T-helper 2 cell treated with Interferon-gamma antibody and Interleukin-4, amounts not matched to agents 100 ng/mL and 5 ng/mL, for 36 hours (primary cell): ENCODE measurements around the gene TSPAN9. TPM values are rescaled to one million over a fixed set of nuclear protein-coding genes. Genes with fewer than 3 reads are reported as not detected.

Experiments used
- intact Hi-C: fragments of 100-400 bp; cut with micrococcal nuclease; formaldehyde crosslinking; loops from one replicate; pipeline ENCODE4 v1.15.1; 2023
- total RNA-seq: library from RNA; stranded (reverse); gene quantifications from 2 replicates; pipeline ENCODE4 v1.2.3, GENCODE V29; 2022

TSPAN9 gene
- total RNA-seq, 1 donor from 2014 or later: not detected

DNA sequence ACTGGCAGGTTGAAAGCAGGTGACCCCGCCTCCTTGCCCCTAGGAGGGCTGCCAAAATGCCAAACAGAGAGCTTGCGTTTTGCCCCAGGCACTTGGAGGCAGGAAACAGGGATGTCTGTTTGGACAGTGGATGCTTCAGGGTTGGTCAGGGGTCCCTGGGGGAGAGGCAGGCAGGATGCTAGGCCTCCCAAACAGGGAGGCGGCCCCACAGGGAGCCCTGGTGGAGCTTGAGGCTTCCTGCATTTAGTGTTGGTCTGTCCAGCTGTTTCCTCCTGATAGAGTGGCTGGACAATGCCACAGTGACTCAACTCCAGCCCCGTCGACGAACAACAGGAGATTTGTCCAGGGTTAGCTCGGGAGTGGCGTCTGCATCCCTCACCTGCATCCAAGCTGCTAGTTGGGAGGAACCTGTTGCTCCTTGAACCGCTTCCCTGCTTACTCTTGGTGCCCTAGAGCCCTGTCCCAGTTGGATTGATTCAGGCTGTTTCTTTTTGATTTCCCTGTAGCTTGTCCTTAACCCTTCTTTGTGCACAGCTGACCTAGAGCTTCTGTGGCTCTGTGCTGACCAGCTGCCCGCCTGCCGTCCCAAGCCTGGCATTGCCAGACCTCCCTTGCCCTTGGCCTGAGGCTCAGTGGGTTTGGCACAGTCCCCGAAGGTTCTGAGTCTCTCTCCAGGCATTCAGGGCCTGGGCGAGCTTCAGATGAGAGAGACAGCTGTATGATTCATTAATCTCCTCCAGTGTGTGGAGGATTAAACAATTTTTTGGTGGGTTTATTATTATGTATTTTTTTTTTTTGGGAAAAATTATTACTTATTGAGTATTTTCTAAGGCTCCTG is 45.9 kb downstream of the TSPAN9 start:
- intact Hi-C loops: no loop called here

DNA sequence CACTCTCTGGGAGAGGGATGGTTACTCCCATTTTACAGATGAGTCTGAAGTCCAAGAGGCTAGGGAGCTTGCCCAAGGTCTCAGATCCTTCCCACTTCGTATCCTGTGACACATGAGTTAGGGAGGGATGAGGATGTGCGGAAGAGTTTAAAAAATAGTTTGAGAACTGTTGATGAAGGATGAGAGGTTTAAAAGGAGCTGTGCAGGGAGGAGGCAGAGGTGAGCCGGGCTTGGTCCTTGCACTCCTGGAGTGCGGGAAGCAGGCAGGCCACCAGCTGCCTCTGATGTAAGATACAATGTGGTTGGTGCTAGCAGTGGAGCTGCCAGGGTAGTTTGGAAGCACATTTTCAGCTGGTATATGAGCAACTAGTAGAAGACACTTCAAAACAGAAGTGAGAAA is 46.5 kb downstream of the TSPAN9 start:
- intact Hi-C loops: no loop called here

DNA sequence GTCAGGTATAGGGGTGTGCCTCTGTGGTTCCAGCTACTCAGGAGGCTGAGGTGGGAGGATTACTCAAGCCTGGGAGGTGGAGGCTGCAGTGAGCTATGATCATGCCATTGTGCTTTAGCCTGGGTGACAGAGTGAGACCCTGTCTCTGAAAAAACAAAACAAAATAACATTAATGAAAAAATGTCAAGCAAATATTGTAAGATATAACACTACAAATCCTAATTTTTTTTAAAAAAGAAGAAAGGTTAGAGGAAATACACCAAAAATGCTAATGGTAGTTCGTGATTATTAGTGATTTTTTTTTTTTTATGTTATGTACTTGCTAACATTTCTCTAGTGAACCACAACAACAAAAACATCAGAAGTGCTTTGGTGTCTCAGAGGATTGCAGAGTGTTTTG is 47.7 kb downstream of the TSPAN9 start:
- intact Hi-C loops: no loop called here

DNA sequence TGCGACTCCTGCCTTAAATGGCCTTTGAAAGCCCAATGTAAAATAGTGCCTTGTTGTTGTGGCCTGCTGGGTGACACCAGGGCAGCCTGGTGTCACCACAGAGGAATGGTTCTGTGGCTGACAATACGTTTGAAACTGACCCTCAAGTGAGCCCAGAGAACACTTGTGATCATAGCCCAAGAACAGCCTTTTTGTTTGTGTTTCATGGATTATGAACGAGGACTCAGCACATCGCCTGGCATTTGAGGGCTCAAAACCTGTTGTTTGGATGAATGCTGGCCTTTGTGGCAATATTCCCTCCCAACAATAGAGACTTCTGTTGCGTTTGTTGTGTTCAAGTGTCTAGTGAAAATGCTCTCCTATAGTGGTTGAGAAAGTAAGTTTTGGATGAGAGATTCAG is 48.5 kb downstream of the TSPAN9 start:
- intact Hi-C loops: no loop called here

DNA sequence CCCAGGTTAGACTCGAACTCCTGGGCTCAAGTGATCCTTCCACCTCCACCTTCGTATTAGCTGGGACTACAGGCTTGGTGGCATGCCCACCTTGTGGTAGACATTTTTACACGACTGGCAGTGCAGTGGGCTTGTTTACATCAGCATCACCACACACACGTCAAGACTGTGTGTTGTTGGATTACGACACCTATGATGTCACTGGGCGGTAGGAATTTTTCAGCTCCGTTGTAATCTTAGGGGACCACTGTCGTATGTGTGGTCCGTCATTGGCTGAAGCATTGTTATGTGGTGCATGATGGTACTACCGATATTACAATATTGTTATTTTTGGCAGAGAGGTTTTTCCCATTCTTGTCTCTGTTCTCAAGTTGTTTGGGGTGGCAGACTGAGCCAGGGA is 50.7 kb downstream of the TSPAN9 start:
- intact Hi-C loops: no loop called here

DNA sequence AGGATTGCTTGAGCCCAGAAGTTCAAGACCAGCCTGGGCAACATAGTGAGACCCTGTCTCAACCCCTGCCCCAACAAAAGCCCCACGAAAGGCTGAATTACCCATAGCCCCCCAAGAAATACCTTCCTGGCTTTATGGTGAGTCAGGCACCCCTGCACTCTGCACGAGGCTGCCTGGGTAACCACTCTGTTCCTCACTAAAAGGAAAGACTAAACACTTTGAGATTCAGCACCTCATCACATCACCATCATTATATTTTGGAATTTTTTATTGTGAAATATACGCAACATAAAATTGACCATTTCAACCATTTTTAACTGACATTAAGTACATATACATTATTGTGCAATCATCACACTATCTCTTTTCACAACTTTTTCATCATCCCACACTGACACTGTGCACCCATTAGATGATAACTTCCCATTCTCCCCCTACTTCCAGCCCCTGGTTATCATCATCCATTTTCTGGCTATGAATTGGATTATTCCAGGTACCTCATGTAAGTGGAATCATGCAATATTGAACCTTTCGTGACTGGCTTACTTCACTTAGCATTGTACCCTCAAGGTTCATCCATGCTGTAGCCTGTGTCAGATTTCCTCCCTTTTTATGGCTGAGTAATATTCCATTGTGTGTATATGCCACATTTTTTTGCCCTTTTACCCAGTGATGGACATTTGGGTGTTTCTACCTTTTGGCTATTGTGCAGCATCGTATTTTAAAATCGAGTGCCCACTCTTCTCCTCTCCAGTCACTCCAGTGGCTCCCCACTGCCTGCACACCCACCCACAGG is 51.5 kb downstream of the TSPAN9 start:
- intact Hi-C loops: no loop called here

DNA sequence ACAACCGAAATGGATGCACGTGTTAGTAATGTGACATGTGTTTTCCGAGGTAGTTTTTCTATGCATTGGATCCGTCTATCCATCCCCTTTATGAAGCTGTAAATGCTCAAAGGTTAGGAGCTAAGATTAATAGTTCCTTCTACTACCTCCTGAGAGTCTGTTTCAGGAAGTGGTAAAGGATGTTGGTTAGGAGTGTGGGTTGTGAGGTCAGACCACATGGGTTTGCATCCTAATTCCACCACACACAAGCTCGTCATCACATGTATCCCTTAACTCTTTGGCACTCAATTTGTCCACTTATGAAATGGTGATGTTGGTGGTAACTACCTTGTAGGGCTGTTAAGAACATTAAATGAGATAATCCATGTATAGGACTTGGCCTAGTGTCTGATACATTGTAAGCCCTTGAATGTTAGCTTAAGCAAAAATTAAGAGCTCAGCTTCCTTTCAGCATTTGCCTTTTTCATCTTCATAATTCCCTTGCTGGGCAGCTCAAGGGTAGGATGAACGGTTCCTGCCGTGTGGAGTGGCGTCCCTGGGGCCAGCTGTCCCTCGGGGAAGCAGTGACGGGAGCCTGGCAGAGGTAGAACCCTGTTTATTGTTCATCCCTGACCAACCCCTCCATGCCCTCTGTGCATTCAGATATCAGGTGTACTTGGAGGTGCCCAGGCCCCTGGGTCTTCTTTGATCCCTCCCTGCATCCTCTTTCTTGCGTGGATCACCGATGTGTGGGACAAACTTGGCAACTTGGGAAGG is 52.3 kb downstream of the TSPAN9 start:
- intact Hi-C loops: no loop called here

DNA sequence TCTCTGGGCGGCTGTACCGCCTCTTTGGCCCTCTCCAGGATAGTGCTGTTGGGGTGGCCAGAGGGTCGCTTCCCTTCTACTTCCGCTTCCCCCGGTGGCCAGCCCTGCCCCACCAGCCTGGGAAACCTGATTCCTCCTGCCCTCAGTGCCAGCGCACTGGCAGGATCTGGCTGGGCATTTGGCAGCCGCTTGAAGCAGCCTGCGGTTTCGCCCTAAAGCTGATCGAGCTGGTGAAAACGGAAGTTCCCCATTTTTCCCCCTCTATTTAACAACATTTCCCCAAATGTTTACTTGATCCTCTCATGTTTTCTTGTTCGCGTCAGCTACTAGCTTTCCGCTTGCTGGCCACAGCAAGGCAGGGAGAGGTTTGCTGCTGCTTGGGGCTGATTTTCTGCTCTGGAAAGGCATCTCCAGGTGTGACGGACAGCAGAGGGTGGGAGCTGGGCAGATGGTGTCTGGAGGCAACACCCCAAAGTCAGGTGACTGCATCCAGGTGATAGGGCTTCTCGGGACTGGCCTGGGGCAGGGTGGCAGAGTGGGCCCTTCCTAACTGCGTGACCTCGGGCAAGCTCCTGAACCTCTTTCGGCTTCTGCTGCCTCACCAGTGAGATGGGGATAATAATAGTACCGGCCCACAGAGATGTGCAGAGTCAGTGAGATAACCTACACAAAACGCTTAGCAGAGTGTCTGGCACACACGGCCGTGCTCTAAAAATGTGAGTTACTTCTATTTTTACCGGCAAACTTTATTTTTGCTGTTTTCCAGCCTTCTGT is 53.1 kb downstream of the TSPAN9 start:
- intact Hi-C loops: no loop called here

DNA sequence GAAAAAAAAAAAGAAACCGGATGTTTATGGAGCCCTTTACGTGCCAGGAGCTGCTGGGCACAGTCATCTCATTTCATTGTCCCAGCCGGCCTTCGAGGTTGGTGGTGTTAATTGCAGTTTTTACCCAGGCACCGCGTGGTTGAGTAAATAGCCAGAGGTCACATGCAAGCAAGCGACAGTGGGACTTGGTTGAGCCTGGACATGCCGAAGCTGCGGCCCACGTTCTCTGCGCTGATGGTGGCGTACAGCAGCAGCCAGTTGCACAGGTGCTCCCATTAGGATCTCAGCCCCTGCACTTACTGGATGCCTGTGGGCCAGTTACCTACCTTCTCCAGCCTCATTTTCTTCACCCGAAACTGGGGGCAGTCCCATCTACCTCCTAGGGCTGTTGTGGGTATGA is 54.0 kb downstream of the TSPAN9 start:
- intact Hi-C loops: no loop called here

DNA sequence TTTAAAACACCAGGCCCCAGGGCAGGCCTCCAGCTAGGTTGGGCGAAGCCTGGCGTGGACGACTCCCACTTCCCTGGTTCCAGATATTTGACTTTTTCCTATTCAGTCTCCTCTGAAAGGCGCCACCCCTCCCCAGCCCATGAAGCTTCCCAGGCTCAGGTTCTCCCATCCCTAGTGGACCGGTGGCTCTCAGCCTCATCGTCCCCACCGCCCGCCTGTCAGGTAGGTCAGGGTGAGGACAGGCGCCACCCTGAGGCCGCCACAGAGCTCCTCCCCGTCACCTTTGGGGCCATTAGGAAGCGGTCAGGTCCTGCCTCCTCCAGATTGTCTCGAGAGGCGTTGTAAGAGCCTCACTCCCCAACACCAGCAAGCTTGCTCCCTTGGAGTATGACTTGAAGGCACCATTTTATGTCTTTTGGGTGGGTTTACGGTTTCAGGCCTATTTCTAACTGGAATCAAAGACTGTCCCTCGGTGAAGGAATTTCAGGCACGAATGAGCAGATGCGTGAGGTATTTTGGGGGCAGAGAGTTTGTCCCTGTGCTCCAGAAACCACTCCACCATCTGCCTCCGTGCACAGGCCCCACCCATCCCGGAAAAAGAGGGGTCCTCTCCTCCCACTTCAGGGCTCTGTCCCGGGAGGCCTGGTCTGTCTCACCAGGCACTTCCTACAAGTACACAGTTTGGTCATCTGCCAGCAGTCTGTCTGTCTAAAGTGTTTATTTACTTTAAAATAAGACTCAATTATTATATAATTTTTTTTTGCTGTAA is 55.6 kb downstream of the TSPAN9 start:
- intact Hi-C loops: no loop called here

DNA sequence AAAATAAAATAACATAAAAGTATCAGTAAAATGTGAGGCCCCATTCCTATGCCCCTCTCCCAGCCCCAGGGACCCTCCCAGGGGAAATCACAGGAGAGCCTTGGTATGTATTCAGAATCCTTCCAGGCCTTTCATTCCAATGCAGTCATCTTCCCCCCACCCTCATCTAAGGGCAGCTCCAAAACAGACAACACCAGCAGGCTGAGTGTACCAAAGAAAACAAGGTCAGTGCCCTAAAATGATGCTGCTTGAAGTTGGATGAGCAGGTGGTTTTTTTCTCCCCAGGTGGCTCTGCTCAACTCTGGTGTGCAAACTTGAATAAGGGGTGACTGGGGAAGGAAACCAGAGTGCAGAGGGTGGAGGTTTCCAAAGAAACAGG is 56.2 kb downstream of the TSPAN9 start:
- intact Hi-C loops: no loop called here

DNA sequence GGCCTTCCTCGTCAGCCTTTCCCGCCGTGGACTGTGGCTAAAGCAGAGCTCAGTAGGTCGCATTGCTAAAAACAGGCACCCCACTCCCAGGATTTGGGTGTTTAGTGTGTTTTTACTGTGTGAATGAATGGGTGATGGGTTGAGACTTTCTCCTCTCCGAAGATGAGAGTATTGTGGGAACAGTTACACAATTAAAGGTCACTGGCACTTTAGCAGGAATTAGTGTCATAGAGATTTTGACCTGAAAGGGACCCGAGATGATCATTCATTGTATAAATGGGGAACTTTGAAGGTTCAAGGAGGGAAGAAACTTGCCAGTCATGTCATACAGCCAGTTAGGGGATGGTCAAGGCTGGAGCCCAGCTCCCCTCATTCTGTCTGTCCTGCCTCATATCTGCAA is 56.9 kb downstream of the TSPAN9 start:
- intact Hi-C loops: no loop called here

DNA sequence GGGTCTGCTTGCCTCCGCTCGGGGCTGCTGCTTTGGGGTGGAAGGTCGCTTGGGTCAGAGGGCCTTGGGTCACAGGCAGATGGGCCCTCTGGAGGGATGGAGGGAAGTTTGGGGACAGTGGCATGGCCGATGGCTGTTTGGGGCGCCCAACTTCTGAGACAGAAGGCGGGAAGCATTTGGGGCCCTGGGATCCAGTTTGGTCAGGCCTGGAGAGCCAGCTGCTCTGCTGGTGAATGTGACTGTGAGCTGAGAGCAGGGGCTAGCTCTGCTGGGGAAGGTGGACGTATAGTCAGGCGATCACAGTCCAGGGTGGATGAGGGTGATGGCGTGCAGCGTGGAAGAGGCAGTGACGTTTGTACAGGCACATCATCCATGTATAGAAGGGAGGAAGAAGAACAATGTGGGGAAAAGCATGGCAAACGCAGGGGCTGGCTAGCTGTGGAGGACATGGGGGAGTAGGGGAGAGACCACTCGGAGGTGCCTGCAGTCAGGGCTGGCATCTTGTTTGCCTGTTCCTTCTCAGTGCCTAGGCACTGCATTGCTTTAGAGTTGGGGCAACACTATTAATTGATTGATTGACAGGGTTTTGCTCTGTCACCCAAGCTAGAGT is 57.5 kb downstream of the TSPAN9 start:
- intact Hi-C loops: loop anchor here (1.0 kb wide), 2 partner anchors 69 to 141 kb away; no protein-coding TSS in a partner anchor

DNA sequence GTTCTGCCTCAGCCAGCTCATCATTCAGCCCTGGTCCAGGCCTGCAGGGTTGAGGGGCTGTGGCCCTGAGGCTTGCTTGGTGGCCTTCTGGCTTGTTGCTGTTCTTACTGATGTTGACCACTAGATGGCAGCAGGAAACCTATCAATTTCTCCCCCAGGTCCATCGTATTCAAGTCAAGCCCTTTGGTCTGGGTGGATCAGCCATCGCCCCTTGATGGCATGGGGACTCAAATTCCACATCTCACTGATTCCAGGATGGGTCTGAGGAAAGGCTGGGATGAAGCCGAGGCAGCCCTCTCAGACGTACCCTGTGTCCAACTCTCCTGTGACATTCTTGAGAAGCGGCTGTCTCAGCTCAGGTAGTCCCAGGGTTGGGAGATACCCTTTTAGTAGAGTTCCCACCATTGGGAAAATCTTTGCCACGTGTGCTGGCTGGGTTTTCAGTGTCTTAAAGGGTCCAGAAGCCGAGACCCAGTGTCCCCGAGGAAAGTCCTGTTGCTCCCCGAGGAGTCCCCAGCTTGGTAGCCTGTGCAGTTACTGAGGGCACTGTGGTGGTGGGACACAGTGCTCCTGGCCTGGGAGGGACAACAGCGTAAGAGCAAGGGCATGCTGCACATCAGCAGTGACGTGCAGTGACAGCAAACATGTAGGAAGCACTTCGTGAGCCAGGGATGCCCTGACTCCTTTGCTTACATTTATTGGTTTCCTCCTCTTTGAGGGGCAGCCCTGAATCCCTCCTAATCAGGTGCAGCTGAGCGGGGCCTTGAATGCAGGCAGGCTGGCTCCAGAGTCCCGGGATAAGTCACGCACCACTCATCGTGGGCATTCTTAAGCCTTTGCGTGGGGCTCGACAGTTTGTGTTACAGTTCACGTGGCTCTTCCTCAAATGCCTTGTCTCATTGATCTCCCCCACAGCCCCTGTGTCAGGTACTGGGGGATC is 58.6 kb downstream of the TSPAN9 start:
- intact Hi-C loops: loop anchor here (1.0 kb wide), 2 partner anchors 68 to 140 kb away; no protein-coding TSS in a partner anchor

DNA sequence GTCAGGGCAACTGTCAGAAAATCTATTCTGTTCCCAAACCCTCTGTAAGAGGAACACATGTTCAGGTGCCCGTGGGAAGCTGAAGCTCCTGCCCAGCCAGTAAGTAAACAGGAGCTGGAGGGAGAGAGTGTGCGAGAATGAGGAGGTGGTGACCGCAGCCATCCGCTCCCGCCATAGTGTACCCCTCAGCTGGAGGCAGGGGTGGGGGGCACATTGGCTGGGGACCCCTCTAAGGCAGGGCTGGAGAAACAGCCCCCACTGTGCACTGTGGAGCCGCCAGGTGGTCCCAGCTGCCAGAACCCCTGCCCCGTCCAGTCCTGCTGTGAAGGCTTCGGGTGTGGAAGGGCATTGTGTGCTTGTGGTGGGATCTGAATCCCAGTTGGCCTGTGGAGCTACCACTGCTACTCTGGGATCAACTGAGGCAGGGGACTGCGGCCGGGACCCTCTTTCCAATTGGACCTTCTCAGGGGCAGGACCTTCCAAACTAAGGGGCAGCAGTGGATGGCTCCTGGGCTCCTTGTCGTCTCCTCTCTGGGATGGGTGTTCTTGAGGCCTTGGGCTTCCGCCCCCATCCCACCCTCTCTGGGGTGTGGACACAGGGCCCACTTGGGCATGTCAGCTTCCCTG is 59.6 kb downstream of the TSPAN9 start:
- intact Hi-C loops: no loop called here

DNA sequence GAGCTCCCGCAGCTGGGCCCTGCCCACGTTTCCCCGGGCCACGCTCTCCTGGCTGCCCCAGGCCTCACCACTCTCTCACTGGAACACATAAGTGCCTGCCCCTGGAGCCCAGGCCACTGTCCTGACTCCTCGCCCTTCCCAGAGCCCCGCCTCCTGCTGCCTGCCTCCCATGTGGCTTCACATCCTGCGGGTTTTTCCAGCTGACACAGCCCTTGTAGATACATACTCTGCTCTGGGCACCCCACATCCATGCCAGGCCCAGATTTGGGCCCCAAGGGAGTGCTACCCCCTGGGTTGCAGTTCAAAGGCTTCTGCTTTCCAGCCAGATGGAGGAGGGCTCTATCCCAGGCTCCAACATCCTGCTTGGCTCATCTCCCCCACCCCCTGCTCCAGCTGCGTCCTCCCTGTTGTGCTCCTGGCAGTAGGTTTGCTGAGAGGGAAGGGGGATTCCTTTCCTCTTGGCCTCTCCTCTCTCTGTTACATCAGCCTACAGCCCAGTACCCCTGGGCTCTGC is 60.1 kb downstream of the TSPAN9 start:
- intact Hi-C loops: no loop called here

DNA sequence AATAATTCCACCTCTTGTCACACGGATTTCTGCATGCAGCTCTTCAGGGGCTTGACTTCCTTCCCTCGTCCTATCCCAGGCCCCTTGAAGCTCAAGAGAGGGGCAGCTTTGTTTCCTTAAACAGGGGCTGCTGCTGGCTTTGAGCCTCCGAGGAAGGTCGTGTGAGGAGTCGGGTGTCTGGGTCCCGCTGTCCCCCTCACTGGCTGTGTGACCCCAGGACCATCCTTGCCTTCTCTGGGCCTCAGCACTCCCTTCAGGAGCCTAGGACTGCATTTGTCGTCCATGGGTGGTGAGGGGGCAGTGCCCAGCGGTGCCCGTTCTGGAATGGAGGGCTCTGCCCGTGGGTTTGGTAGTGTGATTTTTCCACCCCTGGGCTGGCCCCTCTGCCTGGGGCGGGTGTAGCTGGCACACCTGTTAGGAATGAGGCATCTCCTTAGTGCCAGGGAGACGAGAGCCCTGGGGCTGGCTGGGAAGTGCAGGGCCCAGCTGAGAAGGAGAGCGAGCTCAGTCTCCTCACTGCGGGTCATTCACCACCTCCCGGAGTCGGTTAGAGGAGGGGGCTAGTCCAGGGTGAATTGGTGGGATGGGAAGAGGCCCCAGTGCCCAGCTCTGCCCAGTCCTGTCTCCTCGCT is 60.8 kb downstream of the TSPAN9 start:
- intact Hi-C loops: no loop called here
